Brain microvascular endothelial cell (primary cell): ENCODE measurements around the gene ACSL5.
A peak's percentile ranks its signal among the peaks of the same experiment; 100 is the strongest.

Experiments
- DNase-seq: peaks from one replicate; pipeline ENCODE4 v3.0.0-alpha.2; 2020
- H3K27ac ChIP-seq: fragments of 250-450 bp; sonication (Bioruptor Pico); 2 replicates; pipeline ENCODE4 v1.5.1; 2020; ENCODE audit warnings: mild to moderate bottlenecking, moderate library complexity
- H3K27me3 ChIP-seq: fragments of 250-450 bp; sonication (Bioruptor Pico); replicated peaks from 2 replicates; pipeline ENCODE4 v1.5.1; 2020; ENCODE audit warnings: mild to moderate bottlenecking
- H3K36me3 ChIP-seq: fragments of 250-450 bp; sonication (Bioruptor Pico); replicated peaks from 2 replicates; pipeline ENCODE4 v1.5.1; 2020; ENCODE audit warnings: mild to moderate bottlenecking
- H3K4me3 ChIP-seq: 2 replicates; pipeline ENCODE4 v1.5.1; 2011; ENCODE audit warnings: low read depth, mild to moderate bottlenecking, control low read depth, low read length, moderate library complexity
- in situ Hi-C: cut with HindIII; loops from 2 replicates; pipeline ENCODE4 v1.10.0; 2017; ENCODE audit warnings: low sequenced_read_pairs, low pct_ligation_motif_present
- TF ChIP-seq, protein P1 (sequence below): IDR thresholded peaks from 2 replicates; pipeline ENCODE4 v1.5.1; 2011; ENCODE audit warnings: low read depth, mild to moderate bottlenecking, moderate library complexity, low read length, control low read depth, inconsistent platforms; ENCODE audit errors: missing control alignments

The ACSL5 gene

DNA sequence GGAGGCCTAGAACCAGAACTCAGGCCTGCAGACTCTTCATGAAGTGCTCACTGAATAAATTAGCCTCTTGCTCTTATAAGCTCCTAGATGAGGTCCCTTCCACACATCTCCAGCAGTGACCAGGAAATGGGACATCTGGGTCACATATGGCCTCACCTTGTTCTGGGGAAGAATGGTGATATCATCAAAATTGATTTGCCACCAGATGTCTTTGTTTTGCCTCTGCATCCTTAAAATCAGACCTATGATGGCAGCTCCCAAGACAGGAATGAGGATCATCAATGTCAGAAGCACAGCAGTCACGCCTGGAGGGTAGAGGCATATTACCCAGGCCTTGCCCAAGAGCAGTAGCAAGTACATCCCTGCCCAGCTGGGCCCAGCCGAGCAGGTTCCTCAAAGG is 33.3 kb upstream of the ACSL5 start:
- in situ Hi-C loops: no loop called here
- Histone ChIP-seq H3K27me3 (no peaks in the 10 kb centered on the region), H3K36me3 (no peaks in the 10 kb centered on the region), H3K27ac (no peak overlapping the region), H3K4me3 (no peak overlapping the region)
- TF ChIP-seq, protein P1, sequence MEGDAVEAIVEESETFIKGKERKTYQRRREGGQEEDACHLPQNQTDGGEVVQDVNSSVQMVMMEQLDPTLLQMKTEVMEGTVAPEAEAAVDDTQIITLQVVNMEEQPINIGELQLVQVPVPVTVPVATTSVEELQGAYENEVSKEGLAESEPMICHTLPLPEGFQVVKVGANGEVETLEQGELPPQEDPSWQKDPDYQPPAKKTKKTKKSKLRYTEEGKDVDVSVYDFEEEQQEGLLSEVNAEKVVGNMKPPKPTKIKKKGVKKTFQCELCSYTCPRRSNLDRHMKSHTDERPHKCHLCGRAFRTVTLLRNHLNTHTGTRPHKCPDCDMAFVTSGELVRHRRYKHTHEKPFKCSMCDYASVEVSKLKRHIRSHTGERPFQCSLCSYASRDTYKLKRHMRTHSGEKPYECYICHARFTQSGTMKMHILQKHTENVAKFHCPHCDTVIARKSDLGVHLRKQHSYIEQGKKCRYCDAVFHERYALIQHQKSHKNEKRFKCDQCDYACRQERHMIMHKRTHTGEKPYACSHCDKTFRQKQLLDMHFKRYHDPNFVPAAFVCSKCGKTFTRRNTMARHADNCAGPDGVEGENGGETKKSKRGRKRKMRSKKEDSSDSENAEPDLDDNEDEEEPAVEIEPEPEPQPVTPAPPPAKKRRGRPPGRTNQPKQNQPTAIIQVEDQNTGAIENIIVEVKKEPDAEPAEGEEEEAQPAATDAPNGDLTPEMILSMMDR: no peak
- no peak for DNase-seq

DNA sequence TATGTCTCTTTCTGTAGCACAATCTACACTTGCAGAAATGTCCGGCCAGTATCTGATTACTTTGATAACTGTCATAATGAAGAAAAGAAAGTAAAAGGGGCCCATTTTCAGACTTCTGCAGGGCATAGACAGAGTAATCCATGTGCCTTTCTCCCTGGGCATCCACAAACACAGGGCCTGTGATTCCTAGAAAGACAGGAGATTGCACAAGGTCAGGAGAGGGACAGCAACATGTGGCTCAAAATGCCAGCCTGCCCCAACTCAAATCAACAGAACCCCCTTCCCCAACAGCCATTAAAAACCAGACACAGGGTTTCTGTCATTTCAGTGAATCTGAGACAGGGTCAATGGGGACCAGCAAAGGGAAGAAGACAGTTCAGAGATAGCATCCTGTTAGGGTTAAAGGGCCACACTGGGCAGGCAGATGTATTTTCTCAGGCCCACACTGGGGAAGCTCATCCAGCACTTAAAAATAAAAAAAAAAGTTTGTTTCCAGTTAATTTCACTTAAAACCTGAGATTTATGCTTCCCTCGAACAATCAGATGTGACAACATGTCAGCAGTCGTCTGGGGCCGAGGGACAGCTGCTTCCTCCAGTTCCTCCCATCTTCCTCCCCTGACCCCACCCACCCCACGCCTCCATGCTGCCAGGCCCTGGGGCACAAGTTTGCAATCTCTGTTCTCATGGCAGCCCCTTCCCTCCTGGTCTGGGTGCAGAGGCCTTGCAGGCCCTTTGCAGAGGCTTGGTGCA is 30.7 kb upstream of the ACSL5 start:
- no peaks in the 10 kb centered on the region for H3K27me3 ChIP-seq
- H3K4me3 ChIP-seq: no peak overlapping the region
- DNase-seq: no peak
- no peak overlapping the region for H3K27ac ChIP-seq
- no peaks in the 10 kb centered on the region for H3K36me3 ChIP-seq
- TF ChIP-seq, protein P1: no peak
- in situ Hi-C loops: no loop called here

DNA sequence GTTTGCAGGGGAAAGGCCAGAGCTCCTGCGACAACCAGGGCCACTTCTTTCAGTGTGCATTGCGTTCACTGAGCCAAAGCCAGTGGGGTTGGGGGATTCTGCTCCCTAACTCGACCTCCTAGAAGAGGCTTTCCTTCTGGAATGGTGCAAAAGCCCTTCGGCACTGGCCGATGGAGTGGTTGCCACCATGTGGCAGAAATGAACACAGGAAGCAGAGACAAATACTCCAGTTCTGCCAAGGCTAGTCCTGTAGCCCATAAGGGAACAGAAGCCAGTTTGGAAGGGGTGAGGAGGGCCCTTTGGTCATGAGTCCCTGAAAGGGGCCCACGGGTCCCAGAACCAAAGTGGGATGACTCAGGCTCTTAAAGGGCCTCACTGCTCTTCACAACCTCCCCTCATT is 29.7 kb upstream of the ACSL5 start:
- Histone ChIP-seq H3K27ac (no peak overlapping the region), H3K36me3 (no peaks in the 10 kb centered on the region), H3K27me3 (no peaks in the 10 kb centered on the region), H3K4me3 (no peak overlapping the region)
- TF ChIP-seq, protein P1: peak; percentile 4
- no peak for DNase-seq
- in situ Hi-C loops: no loop called here

DNA sequence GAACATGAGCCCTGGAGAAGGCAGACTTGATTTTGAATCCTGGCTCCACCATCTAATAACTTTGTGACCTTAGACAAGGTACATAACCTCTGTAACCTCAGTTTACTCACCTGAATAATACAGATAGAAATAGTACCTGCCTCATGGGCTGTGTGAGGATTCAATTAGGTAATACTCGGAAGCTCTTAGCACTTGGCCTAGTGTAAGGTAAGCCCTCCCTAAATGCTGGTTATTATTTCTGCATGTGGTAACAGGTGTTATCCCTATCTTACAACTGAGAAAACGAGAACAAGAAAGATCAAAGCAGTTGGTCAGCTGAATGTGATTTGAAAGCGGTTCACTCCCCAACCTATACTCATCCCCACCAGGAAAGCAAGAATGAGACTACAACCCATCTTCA is 28.7 kb upstream of the ACSL5 start:
- Histone ChIP-seq H3K4me3 (no peak overlapping the region), H3K27ac (no peak overlapping the region), H3K27me3 (no peaks in the 10 kb centered on the region), H3K36me3 (no peaks in the 10 kb centered on the region)
- in situ Hi-C loops: no loop called here
- DNase-seq: no peak
- TF ChIP-seq, protein P1: no peak

DNA sequence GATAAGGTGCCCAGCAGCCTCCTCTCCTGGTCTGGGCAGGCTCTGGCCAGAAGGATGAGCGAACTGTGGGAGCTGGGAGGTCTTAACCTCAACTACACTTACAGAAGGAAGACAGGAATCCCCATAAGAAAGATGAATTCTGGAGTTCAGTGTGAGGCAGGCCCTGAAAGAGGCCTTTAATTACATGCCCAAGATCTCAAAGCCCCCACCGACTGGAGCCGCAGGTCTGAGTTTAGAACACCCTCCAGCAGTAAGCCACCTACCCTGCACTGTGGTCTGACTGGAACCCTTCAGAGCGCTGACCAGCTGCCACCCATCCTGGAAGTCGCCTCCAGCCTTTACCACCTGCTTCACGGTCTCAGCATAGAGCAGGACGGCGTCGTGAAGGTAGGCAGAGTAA is 28.2 kb upstream of the ACSL5 start:
- Histone ChIP-seq H3K4me3 (no peak overlapping the region), H3K36me3 (no peaks in the 10 kb centered on the region), H3K27ac (no peak overlapping the region), H3K27me3 (no peaks in the 10 kb centered on the region)
- TF ChIP-seq, protein P1: no peak
- in situ Hi-C loops: no loop called here
- no peak for DNase-seq

DNA sequence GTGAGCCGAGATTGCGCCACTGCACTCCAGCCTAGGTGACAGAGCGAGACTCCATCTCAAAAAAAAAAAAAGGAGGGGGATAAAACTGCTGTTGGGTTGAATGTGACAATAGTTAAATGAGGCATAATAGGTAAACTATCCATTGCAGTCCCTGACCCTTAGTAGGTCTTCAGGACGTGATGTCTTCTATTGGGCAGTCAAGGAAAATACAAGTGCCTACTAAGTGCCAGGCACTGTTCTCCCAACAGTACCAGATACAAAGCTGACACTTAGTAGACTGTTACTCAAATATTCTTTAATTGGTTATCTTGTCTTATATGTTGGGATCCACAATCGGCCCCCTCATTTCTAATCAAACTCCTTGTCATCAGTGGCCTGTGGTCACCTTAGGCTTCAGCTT is 27.1 kb upstream of the ACSL5 start:
- Histone ChIP-seq H3K4me3 (no peak overlapping the region), H3K36me3 (no peaks in the 10 kb centered on the region), H3K27me3 (no peaks in the 10 kb centered on the region), H3K27ac (no peak overlapping the region)
- TF ChIP-seq, protein P1: no peak
- no peak for DNase-seq
- in situ Hi-C loops: no loop called here
